ENCODE data around the gene SCN5A.

DNA sequence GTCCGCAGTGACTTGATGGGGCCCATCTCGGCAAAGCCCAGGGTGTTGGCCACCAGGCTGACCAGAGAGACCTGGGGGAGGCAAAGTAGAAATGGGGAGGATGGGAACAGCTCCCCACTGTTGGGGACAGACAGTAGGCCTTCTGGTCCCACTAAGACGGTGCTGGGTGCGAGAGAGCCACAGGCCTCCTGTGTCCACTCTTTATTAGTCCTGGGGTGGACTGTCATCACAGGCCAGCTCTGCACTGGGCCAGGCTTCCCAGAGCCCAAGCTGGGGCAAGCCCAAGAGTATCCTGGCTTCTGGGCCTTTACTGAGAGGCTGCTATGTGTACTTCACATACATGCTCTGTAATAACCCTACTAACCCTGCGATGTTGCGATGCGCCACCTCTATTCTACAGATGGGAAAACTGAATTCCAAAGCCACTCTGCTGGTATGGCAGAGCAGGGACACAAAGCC lies 87.0 kb downstream of the SCN5A start:
- TF ChIP-seq, protein P1, sequence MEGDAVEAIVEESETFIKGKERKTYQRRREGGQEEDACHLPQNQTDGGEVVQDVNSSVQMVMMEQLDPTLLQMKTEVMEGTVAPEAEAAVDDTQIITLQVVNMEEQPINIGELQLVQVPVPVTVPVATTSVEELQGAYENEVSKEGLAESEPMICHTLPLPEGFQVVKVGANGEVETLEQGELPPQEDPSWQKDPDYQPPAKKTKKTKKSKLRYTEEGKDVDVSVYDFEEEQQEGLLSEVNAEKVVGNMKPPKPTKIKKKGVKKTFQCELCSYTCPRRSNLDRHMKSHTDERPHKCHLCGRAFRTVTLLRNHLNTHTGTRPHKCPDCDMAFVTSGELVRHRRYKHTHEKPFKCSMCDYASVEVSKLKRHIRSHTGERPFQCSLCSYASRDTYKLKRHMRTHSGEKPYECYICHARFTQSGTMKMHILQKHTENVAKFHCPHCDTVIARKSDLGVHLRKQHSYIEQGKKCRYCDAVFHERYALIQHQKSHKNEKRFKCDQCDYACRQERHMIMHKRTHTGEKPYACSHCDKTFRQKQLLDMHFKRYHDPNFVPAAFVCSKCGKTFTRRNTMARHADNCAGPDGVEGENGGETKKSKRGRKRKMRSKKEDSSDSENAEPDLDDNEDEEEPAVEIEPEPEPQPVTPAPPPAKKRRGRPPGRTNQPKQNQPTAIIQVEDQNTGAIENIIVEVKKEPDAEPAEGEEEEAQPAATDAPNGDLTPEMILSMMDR (IDR thresholded peaks at IDR 0.05) = no peak
- TF ChIP-seq POLR2AphosphoS5 (IDR thresholded peaks at IDR 0.05; ENCODE audit: low read depth, low read length) = no peak

All from Panc1 (cell line).